Liver (tissue), 3 donors: ENCODE results near the gene SIDT2.

Source experiments
- CTCF ChIP-seq: fragments of 150-350 bp; IDR thresholded peaks from 2 replicates; pipeline ENCODE4 v1.5.1; 2017; ENCODE audit warnings: improper control_type of control experiment, low read depth, low read length; ENCODE audit not compliant: missing input control
- TAF1 ChIP-seq: conservative IDR thresholded peaks from 2 replicates; pipeline ENCODE4 v1.6.1; 2016; ENCODE audit warnings: antibody characterized with exemption, mild to moderate bottlenecking
- YY1 ChIP-seq: IDR thresholded peaks from 2 replicates; pipeline ENCODE4 v1.6.1; 2016; ENCODE audit warnings: antibody characterized with exemption, mild to moderate bottlenecking
- ZBTB33 ChIP-seq: IDR thresholded peaks from 2 replicates; pipeline ENCODE4 v1.6.1; 2016; ENCODE audit warnings: antibody characterized with exemption
- donor health status: healthy.
- donor health status: healthy.

- TF ChIP-seq ZBTB33 (no peak), CTCF (no peak), YY1 (no peak), TAF1 (no peak)
Measured at GRCh38 chr11:117219995-117220394, 41.5 kb downstream of the SIDT2 start.
